ENCODE results near the gene GJC1.

The GJC1 gene

DNA sequence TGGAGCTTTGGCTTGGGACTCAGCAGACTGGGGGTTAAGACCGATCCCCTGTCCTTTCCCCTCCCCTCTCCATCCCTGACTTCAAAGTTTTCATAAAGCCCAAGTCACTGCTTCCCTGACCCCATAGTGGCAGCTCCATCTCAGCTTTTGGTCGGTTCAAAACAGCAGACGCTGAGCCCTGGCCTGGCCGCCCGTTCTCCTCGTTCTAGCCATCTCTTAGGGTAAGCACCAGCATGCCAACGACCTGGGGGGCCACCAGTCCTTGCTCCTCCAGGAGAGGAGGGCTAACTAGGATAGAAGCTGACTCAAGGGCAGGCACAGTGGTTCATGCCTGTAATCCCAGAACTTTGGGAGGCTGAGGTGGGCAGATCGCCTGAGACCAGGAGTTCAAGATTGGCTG is 16.1 kb upstream of the GJC1 start:
- H3K4me3 ChIP-seq (ENCODE audit: low read depth, low read length), result no peak overlapping the region
- no peak for TF ChIP-seq CTCF (IDR thresholded peaks at IDR 0.05; ENCODE audit: borderline replicate concordance, insufficient read depth, low read depth, low read length)

DNA sequence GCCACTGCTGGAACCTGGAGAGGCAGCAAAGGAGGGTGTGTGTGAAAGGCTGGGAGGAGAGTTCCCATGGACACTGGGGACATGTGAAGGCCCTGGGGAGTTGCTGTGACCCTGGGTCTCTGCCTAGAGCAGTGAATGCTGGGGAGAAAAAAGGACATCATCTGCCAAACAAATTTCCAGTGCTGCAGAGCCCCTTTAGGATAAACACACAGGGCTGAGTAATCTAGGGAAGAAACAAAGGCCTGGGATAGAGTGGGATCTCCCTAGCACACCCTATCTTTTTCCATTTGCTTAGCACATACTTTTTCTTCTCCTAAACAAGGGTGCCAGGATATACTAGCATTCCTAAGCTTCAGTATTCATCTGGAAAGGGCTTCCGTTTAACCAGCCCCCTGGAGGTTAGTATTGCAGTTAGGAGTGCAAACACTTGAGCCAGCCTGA is 14.3 kb upstream of the GJC1 start:
- no peak for TF ChIP-seq CTCF (IDR thresholded peaks at IDR 0.05; ENCODE audit: borderline replicate concordance, insufficient read depth, low read depth, low read length)
- no peak overlapping the region for H3K4me3 ChIP-seq (ENCODE audit: low read depth, low read length)

GRCh38 chr17:44842748-44843147 is 12.7 kb upstream of the GJC1 start:
- TF ChIP-seq CTCF (IDR thresholded peaks at IDR 0.05; ENCODE audit: borderline replicate concordance, insufficient read depth, low read depth, low read length), result no peak
- H3K4me3 ChIP-seq (ENCODE audit: low read depth, low read length), result no peak overlapping the region

DNA sequence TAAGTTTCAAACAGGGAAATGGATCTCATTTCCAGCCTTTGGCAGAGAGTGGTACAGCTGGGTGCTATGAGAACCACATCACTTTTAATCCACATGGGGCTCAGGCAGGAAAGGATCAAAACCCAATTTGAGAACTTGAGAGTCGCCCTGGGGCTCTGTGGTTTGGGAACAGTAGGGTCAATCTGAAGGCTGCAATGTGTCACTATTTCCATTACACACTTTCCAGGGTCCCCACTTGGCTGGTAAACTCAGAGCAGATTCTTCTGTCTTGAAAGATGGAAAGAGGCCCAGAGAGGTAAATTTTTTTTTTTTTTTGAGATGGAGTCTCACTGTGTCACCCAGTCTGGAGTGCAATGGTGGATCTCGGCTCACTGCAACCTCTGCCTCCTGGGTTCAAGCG is 10.8 kb upstream of the GJC1 start:
- no peak for TF ChIP-seq CTCF (IDR thresholded peaks at IDR 0.05; ENCODE audit: borderline replicate concordance, insufficient read depth, low read depth, low read length)
- no peak overlapping the region for H3K4me3 ChIP-seq (ENCODE audit: low read depth, low read length)

DNA sequence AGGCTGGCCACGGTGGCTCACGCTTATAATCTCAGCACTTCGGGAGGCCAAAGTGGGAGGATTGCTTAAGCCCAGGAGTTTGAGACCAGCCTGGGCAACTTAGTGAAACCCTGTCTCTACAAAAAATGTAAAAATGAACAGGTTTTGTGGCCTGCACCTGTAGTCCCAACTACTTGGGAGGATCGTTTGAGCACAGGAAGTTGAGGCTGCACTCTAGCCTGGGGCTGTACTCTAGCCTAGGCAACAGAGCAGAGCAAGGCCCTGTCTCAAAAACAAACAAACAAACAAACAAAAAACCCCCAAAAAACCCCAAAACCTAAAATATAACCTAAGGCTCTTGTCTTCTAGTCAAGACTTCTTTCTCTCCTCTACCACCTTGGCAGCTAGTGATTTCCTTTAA is 10.2 kb upstream of the GJC1 start:
- no peak overlapping the region for H3K4me3 ChIP-seq (ENCODE audit: low read depth, low read length)
- no peak for TF ChIP-seq CTCF (IDR thresholded peaks at IDR 0.05; ENCODE audit: borderline replicate concordance, insufficient read depth, low read depth, low read length)

GRCh38 chr17:44837196-44837595 is 7.1 kb upstream of the GJC1 start:
- H3K4me3 ChIP-seq (ENCODE audit: low read depth, low read length), result no peak overlapping the region
- TF ChIP-seq CTCF (IDR thresholded peaks at IDR 0.05; ENCODE audit: borderline replicate concordance, insufficient read depth, low read depth, low read length), result no peak

GRCh38 chr17:44832805-44833204 is 2.7 kb upstream of the GJC1 start:
- TF ChIP-seq CTCF (IDR thresholded peaks at IDR 0.05; ENCODE audit: borderline replicate concordance, insufficient read depth, low read depth, low read length), result no peak
- H3K4me3 ChIP-seq (ENCODE audit: low read depth, low read length), result no peak overlapping the region
